Stimulated activated CD4-positive, alpha-beta T cell treated with anti-CD3 and anti-CD28 coated beads, TNF-alpha, amount 100 ng/mL, for 24 hours (primary cell): ENCODE measurements around the gene CES4A.
"Not testable (repeated sequence)": the region's sequence is repeated elsewhere in the genome, so short reads cannot be mapped to it uniquely, and the experiment has no call there.

ENCODE experiments used
- DNase-seq, 3 experiments: peaks; one replicate each; pipeline ENCODE4 v3.0.0-alpha.2; 2020; ENCODE audit warnings: low read depth in 3 of 3

CES4A gene

DNA sequence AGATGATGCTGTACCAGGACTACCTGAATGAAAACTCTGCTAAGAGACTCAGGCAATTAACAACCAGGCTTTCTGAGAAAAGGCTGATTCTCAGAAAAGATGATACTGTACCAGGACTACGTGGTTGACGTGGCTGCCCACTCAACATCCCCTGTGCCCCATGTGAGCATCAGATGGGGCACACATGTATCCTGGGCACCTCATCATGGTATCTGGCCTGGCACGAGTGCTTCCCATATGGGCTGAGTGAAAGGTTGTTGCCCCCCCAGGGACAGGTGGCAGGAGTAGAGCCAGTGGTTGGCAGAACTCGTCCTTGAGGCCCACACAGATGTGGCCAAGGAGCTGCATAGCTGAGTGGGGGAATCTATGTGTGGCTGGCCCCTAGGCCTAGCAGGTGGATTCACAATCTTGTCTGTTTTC, 3.5 kb upstream of the CES4A start:
- peak; percentile 29 to 73 (median 48) for DNase-seq

DNA sequence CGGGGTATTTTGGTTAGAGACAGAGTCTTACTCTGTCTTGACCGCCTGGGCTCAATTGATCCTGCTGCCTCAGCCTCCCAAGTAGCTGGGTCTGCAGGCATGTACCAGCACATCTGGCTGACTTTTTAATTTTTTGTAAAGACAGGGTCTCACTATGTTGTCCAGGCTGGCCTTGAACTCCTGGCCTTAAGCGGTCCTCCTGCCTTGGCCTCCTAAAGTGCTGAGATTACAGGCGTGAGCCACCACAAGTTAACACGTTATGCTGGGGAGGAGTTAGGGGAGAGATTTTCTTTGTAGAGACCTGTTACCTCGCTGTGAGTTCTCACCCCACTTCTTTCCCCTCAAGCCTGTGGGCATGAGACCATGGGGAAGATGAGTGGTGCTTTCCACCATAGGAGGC, 1.8 kb upstream of the CES4A start:
- no peak for DNase-seq

DNA sequence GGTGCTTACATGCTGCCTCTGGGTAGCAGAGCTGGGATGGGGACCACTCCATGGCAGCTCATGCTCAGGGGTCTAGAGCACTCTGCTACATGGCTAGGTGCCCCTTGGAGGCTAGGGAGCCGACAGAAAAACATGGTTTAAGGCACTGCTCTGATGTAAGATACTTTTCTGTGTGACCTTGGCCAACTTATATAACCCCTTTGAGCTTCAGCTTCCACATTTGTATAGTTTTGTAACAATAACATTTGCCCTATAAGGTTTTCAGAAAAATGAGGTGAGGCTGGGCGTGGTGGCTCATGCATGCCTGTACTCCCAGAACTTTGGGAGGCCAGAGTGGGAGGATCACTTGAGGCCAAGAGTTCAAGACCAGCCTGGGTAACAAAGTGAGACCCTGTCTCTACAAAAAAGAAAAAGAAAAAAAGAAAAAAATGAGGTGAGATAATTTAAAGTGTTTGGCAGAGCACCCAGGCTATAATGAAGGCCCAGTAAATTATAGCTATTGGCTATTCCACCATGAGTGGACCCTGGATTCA, 3.2 kb downstream of the CES4A start:
- DNase-seq: no peak

DNA sequence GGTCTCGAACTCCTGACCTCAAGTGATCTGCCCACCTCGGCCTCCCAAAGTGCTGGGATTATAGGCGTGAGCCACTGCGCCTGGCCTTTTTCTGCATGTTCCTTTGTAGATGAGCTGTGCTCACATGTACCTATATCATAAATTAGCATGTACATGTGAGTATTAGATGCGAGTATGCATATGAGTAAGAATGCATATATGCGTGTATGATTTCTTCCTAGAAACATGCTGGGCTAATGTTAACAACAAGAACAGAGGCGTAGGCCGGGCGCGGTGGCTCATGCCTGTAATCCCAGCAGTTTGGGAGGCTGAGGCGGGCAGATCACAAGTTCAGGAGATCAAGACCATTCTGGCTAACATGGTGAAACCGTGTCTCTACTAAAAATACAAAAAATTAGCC, 5.2 kb downstream of the CES4A start:
- DNase-seq: not testable (repeated sequence)

DNA sequence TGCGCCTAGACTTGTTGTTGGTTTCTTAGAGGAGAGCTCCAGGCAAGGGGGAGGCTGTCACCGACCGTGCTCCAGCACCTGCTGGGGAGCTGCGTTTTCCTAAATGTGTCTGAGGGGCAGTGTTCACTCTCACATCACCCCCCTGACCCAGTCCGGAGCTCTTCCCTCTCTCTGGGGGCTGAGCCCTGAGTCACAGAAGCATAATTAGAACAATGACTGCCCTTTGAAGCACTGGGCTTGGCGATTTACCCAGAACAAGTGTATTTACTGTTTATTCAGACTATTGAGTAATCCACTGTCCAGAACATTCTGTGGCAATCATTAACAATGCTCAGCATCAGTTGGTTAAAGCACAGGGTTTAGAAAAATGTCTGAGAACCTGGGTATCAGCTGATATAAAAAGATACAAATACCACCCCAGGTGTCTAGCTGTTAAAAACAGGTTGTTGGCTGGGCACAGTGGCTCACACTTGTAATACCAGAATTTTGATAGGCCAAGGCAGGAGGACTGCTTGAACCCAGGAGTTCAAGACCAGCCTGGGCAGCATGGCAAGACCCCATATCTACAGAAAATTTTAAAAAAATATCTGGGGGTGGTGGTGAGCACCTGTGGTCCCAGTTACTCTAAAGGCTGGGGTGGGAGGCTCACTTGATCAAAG, 8.1 kb downstream of the CES4A start:
- no peak for DNase-seq

DNA sequence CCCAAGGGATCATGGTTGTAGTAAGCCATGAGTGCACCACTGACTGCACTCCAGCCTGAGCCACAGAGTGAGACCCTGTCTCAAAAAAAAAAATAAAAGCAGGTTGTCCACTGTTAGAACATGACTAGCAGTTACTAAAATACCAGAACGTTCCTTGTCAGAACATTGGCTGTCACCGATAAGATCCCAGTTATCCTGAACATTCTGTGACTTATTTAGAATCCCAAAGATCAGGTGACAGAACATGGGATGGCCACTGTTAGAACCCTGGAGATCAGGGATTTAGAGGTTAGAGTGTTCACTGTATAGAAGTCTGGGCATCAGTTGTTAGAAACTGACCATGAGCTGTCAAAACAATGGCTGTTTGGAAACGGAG, 8.6 kb downstream of the CES4A start:
- DNase-seq: no peak

DNA sequence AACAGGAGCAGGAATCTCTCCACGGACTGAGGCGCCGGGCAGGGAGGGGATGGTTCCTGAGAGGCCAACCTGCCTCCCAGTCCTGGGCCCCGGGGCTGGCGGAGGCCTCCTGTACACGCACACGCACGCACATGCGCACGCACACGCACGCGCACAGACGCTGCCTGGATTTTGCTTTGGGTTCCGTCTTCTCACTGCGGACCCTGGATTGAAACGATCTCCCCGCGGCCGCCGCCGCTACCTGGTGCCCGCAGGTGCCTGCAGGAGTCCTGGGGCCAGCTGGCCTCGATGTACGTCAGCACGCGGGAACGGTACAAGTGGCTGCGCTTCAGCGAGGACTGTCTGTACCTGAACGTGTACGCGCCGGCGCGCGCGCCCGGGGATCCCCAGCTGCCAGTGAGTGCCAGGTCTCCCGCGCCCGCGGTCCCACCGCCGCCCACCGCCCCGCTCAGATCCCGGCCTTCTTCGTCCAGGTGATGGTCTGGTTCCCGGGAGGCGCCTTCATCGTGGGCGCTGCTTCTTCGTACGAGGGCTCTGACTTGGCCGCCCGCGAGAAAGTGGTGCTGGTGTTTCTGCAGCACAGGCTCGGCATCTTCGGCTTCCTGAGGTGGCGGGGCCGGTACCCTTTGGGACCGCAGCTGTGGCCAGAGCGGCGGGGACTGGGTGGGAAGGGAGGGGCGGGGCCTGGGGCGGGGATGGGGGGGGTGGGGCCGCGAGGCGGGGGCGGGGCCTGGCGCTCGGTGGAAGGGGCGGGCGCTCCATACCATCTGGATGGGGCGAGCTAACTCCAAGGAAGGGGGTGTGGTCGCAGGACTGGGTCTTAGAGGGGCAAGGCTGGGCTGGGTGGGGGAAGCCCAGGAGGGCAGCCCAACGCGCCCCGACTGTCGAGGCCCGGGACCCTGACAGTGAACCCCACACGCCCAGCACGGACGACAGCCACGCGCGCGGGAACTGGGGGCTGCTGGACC, 12.3 kb downstream of the CES4A start:
- DNase-seq: peak in 1 of 3 experiments; percentile 58

DNA sequence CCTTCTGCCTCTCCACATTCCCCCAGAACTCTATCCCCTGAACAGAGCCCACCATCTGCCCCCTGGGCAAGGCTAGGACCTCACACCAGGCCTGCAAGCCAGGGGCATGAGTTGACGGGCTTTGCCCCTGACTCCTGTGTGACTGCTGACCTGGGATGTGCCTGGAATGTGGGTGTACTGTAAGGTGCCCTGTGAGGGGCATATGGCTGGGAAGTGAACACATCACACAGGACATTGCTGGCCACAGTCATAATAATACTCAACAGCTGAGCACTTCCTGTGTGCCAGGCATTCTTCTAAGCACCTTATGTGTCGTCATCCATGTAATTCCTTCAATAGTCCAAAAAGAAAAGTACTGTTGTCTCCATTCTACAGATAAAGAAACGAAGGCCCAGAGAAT, 13.3 kb downstream of the CES4A start:
- no peak for DNase-seq

DNA sequence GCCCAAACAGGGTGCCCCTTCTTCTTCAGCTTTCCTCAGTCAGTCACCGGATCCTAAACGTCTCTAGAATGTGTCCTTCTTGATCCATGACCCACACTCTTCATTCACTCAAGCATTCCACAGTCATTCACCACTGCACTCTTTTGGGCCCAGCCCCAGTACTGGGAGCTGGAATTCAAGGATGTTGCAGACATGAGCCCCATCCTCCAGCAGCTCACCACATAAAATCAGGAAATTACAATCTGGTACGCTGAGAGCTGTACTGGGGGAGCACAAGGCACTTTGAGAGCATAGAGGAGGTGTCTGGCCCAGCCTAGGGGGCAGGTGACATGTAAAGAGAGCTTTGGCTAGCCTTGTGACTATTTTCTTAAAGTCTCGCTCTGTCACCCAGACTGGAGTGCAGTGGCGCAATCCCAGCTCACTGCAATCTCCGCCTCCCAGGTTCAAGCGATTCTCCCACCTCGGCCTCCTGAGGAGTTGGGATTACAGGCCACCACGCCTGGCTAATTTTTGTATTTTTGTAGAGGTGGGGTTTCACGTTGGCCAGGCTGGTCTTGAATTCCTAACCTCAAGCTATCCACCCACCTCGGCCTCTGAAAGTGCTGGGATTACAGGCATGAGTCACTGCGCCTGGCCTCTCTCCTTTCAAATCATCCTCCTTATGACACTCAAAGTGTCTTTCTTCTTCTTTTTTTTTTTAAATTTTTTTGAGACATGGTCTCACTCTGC, 18.7 kb downstream of the CES4A start:
- no peak for DNase-seq

DNA sequence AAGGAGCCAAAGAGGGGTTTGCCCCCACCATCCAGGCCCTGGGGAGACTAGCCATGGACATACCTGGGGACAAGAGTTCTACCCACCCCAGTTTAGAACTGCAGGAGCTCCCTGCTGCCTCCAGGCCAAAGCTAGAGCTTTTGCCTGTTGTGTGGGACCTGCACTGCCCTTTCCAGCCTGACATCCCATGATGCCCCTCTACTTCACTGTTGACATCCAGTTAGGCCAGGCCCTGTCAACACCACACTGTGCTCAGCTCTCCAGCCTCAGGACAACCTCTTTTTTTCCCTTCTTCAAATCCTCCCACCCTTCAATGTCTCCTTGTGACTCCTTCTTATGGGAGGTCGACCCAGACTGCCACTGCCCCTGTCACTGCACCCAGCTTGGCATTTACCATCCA, 20.8 kb downstream of the CES4A start:
- no peak for DNase-seq

DNA sequence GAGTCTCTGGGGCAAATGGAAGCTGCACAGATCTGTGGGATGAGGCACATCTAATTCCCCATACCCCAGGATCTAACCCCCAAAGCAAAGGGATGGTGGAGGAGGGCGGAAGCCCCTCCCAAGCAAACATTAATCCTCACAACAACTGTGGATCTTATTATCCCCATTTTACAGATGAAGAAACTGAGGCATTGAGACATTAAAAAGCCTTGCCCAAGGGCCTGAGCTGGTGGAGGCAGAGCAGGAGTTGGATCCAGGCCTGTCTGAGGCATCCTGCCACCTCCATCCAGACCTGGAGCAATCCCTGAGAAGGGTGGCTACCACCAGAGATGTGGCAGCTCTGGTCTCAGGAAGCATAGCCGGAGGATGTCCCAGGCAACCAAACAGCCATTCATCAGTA, 22.9 kb downstream of the CES4A start:
- DNase-seq: no peak

DNA sequence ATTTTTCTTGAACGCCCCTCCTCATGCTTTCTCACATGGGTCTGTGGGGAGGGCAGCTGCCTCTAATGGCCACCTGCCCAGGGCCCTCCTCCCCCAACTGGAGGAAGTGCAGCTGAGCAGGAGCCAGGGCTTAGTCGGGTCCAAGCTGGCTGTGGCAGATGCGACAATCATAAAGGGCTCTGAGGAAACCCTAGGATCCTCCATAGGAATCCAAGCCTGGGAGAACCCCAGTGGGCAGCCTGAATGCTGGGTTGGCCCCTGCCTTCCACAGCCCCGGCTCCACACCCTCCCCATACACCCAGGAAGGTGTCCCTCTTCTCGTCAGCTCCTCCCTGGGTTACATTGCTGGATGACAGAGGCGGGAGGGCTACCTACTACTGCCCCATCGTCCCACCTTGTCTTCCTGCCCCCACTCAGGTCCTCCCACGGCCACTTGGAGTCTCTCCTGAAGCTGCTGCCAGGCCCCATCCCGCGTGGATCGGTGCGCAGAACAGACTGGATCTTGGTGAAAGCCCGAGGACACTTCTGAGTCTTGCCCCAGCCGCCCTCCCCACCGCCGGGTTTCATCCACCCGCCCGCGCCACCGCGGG, 24.9 kb downstream of the CES4A start:
- peak in 1 of 3 experiments; percentile 13 for DNase-seq

DNA sequence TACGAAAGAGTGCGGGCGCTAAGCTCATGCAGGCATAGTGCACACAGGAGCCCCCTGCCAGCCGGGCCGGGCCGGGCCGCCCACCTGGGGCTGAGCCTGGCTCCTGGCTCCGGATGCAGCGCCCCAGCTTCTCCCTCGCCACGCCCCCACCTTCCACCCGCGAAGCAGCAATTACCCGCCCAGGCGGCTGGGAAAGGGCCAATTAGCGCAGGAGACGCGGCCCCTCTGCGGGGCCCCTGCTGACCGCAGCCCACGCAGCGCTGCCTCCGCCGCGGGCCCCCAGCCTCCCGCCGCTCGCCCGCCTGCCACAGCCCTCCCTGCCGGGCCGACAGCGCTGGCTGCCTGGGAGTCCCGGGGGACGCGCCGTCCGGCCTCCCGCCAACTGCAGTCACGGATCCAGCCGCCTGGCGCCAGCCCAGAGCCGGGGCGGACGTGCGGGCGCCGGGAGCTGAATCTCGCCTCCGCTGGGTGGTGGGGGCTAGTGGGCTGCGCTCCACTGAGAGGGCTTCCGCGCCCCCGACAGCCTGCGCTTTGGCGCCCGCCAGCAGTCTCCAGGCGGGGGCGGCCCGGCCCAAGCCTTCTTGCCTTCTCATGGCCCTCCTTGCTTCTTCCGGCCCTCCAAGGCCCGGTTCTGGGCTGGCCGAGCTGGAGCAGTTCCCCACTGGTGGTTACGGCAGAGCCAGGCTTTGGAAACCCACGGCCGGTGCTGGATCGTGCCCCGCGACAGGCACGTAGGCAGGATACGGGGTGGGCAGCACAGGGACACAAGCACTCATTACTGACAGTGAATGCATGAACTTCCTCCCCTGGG, 25.6 kb downstream of the CES4A start:
- DNase-seq: peak; percentile 51 to 88 (median 53)

DNA sequence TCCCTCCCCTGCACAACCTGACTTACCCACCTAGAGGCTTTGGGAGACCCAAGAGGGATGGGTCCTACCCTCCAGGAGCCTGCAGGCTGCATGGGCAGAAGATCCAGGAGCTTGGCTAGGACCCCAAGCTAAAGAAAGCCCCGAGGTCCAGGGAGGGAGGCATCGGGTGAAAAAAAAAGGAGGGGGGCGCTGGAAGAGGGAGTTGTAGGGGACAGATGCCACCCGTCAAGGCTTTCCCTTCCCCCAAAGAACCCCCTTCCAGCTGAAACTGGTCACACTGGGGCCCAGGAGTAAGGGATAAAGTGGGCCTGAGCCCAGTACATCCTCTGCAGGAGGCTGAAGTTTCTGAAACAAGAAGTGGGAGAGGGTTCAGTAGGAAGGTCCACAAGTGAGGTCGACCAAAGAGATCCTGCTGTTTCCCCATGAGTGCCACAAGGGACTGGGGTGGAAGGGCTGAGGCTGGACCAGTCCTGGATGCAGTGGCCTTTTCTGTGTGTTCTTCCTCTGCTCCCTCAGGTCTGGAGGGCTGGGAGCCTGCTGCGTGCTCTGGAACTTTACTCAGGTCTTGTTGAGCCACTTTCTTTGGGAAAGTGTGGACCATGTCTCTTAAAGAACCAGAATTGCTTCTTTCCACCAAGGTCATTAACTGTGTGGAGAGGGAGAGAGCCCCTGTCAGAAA, 26.4 kb downstream of the CES4A start:
- DNase-seq: no peak

DNA sequence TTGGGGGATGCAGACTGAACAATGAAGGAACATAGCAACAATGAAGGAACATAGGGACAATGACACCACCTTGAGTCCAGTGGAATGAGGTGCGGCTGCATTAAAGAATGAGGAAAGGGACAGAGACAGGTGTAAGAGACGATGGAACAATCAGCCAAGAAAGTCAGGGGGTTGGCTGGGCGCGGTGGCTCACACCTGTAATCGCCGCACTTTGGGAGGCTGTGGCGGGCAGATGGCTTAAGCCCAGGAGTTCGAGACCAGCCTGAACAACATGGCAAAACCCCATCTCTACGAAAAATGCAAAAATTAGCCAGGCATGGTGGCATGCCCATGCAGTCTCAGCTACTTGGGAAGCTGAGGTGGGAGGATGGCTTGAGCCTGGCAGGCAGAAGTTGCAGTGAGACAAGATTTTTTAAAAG, 26.9 kb downstream of the CES4A start:
- no peak for DNase-seq

DNA sequence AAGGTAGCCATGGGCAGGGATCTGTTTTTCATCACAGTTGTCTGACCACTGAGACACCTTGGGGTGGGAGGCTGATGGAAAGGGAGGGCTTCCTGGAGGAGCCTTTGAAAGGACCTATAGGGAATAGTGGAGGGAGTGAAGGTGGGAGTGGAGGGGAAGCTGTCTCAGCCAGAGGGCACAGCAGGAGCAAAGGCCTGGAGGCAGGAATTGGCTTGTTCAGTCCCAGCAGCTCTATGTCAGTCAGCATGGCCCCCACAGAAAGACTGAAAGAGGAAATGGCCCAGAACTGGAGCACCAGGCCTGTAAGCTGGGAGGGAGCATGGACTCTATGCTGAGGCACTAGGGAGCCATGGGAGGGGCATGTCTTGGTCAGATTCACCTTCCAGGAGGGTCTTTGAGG, 27.8 kb downstream of the CES4A start:
- no peak for DNase-seq

DNA sequence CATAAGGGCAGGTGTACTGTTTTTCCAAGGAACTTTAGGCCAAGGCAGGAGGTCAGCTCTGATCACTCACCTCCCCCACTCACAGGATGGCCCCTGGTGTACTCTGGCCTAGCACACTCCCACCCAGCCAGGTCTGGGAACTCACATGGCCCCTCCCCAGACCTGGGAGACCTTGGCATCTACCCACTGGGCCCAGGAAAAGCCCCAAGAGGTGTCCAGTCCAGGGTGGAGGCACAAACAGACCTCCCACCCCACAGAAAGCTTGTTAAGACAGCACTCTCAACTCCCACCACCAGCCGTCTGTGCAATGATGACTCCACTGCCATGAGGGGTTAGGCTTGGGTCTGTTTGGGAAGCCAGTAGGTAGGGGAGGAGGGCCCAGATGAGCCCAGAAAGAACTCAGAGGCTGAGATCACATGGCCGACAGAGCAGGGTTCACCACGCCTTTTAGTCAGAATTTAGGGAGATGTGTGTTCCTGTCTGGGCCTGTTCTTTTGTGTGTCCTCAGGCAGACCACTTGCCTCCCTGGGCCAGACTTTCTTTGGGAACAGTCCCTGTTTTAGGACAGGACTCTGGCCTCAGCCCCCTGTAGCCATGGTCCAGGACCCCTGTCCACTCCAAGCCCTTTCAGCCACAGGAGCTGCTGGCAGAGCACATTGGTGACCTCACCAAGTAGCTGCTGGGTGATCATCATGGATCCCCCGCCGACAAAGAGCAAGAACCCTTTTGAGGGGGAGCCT, 28.5 kb downstream of the CES4A start:
- DNase-seq: no peak

DNA sequence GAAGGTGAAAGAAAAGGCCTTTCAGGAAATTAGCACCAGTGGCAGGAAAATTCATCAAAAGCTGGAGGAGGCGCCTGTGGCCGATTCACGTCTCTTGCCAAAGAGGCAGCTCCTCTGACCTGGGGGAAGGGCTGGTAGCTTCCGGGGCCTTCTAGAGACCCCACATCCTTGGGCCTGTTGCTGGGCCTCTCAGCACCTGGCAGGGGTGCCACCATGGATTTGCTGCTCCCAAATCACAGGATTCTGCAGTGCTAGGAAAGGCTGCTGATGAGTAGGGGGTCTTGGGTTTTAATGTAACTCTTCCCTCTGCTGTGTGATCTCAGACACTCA, 29.0 kb downstream of the CES4A start:
- DNase-seq: no peak

DNA sequence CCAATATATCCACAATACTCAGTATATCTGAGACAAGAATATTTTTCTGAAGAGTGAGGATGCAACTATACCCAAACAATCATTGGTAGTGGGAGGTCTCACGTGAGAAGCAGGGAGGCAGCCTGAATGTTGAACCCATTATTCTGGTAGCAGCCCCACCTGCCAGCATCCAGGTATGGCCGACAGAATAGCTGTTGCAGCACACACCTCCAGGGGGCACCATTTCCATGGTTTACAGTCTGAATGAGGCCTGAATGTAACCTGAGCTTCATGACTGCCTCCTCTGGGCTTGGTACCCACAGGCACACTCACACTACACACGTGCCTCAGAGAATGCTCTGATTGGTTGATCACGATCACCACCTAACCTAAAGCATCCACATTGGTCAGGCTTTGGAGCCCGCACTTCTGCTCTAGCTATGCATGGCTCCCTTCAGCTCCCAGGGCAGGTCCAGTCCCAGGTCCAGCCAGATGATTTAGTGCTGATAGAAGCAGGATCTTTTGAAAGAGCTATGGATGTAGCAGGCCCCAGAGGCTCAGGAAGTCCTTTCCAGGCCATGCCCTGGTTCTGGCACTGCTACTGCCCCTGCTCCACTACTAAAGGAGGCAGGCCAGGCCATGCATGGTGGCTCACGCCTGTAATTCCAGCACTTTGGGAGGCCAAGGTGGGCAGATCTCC, 29.6 kb downstream of the CES4A start:
- peak; percentile 71 to 86 (median 83) for DNase-seq
